Coronary artery (tissue), 2 donors: ENCODE results near the gene GRAP.
"Not testable (repeated sequence)": the region's sequence is repeated elsewhere in the genome, so short reads cannot be mapped to it uniquely, and the experiment has no call there.

Experiments used
- DNase-seq: peaks from one replicate; pipeline ENCODE4 v3.0.0-alpha.2; 2017; ENCODE audit warnings: low spot score
- H3K27ac ChIP-seq, 2 donors: fragments of 200-600 bp; sonication (generic); one replicate each; pipeline ENCODE4 v1.5.1; 2016 to 2019
- H3K4me3 ChIP-seq: fragments of 200-600 bp; sonication (generic); 2 replicates; pipeline ENCODE4 v1.5.1; 2016; ENCODE audit warnings: mild to moderate bottlenecking, moderate library complexity
- TF ChIP-seq, protein P1 (sequence below): fragments of 200-600 bp; sonication (generic); IDR thresholded peaks from one replicate; pipeline ENCODE4 v1.5.1; 2019; ENCODE audit warnings: antibody characterized with exemption

The GRAP gene

DNA sequence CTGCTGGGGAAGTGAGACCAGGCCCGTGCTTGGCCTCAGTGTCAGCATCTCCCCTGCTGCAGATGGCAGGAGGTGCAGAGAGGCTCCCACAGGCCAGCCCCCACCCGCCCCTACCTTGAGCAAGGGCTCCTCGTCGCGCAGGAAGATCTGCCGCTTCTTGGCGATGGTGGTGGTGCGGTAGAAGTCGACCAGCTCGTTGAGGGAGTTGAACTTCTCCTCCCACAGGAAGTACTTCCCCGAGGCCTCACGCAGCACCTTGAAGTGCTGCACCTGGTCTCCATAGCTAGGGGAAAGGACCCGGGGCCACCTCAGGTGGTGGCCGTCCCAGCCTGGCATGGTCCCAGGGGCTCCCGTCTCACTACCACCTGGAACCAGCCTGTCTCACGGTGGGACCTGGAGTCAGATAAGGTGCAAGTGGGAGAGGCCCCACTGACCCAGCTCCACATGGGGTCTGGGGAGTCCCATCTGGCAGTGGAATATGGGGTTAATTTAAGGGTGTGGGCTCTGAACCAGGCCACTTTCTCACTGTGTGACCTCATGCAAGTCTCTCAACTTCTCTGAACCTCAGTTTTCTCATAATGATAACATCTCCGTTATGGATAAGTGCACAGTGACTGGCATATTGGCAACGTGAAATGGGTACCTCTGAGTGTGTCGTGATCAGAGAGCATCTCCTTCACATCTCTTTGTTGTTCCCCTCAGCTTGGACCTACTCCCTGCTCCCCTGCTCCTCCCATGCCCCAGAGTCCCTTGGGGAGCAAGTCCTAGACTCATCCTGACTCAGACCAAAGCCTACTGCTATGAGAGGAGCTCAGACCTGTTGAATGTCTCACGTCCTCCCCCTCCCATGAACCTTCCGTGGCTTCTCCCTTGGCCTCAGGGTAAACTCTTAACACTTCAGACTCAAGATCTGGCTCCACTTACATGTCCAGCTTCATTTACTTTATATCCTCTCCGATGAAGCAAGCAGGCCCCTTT is 22.4 kb downstream of the GRAP start:
- no peak for DNase-seq

GRCh38 chr17:19023209-19023999 is 23.4 kb downstream of the GRAP start:
- DNase-seq, result no peak
- TF ChIP-seq, protein P1, sequence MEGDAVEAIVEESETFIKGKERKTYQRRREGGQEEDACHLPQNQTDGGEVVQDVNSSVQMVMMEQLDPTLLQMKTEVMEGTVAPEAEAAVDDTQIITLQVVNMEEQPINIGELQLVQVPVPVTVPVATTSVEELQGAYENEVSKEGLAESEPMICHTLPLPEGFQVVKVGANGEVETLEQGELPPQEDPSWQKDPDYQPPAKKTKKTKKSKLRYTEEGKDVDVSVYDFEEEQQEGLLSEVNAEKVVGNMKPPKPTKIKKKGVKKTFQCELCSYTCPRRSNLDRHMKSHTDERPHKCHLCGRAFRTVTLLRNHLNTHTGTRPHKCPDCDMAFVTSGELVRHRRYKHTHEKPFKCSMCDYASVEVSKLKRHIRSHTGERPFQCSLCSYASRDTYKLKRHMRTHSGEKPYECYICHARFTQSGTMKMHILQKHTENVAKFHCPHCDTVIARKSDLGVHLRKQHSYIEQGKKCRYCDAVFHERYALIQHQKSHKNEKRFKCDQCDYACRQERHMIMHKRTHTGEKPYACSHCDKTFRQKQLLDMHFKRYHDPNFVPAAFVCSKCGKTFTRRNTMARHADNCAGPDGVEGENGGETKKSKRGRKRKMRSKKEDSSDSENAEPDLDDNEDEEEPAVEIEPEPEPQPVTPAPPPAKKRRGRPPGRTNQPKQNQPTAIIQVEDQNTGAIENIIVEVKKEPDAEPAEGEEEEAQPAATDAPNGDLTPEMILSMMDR, result no peak

More for the DNA sequence above, 22.4 kb downstream of the GRAP start:
- no peak overlapping the region for H3K4me3 ChIP-seq
- no peak overlapping the region for H3K27ac ChIP-seq
- TF ChIP-seq, protein P1, result no peak

GRCh38 chr17:19022747-19023146 is 24.0 kb downstream of the GRAP start:
- H3K27ac ChIP-seq, result no peak overlapping the region
- DNase-seq, result no peak
- no peak overlapping the region for H3K4me3 ChIP-seq
- TF ChIP-seq, protein P1, result no peak

More at GRCh38 chr17:19023209-19023999, 23.4 kb downstream of the GRAP start:
- Histone ChIP-seq H3K27ac (no peak overlapping the region), H3K4me3 (no peak overlapping the region)

- Histone ChIP-seq H3K4me3 (no peak overlapping the region), H3K27ac (no peak overlapping the region)
- no peak for DNase-seq
- TF ChIP-seq, protein P1, result no peak
Measured at GRCh38 chr17:19022128-19022527, 24.6 kb downstream of the GRAP start.

DNA sequence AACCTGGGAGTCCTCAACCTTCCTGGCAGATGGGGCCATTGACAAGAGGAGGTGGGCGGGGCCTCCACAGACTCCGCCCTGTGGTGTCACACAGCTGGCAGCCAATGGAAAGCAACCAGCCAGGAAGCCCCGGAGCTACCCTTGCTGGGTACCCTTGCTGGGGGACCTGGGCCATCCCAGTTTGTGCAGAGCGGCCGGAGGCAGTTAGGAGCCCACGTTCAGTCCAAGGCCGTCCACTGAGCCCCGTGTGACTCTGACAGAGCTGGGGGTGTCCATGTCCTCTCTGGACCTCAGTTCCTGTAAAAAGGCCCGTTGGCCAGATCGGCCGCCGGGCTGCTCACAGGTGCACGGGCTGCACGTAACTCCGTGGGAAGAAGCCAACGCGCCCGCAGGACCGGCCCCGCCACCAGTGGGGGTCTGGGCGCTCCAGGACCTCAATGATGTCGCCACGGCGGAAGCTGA is 25.1 kb downstream of the GRAP start:
- Histone ChIP-seq H3K4me3 (no peak overlapping the region), H3K27ac (no peak overlapping the region)
- no peak for DNase-seq
- TF ChIP-seq, protein P1, result no peak

- H3K4me3 ChIP-seq, H3K27ac ChIP-seq, DNase-seq: not testable (repeated sequence)
Measured at GRCh38 chr17:19021011-19021621, 25.6 kb downstream of the GRAP start.

GRCh38 chr17:19020016-19020415 is 26.7 kb downstream of the GRAP start:
- TF ChIP-seq, protein P1, result no peak
- DNase-seq, result no peak
- Histone ChIP-seq H3K4me3 (no peak overlapping the region), H3K27ac (no peak overlapping the region)
